GM19025 (cell line): ENCODE data around the gene DAPP1.
"Not testable (repeated sequence)": the region's sequence is repeated elsewhere in the genome, so short reads cannot be mapped to it uniquely, and the experiment has no call there.

Source experiments
- ATAC-seq: cut with Tn5 transposase; IDR thresholded peaks from one replicate; pipeline ENCODE4 v1.9.1; 2021; ENCODE audit warnings: mild to moderate bottlenecking, low read depth, moderate library complexity; ENCODE audit not compliant: unreplicated experiment

Gene DAPP1

GRCh38 chr4:99822734-99823133 is 6.1 kb downstream of the DAPP1 start:
- no peak for ATAC-seq

GRCh38 chr4:99824070-99824599 is 7.5 kb downstream of the DAPP1 start:
- no peak for ATAC-seq

- ATAC-seq, result no peak
These were observed 8.6 kb downstream of the DAPP1 start for GRCh38 chr4:99825272-99825671.

- no peak for ATAC-seq
These were observed 9.4 kb downstream of the DAPP1 start for GRCh38 chr4:99826016-99826415.

GRCh38 chr4:99827454-99827853 is 10.8 kb downstream of the DAPP1 start:
- no peak for ATAC-seq

- ATAC-seq, result no peak
These were observed 11.2 kb downstream of the DAPP1 start for GRCh38 chr4:99827857-99828256.

GRCh38 chr4:99828477-99828876 is 11.8 kb downstream of the DAPP1 start:
- no peak for ATAC-seq

GRCh38 chr4:99830051-99830450 is 13.4 kb downstream of the DAPP1 start:
- not testable (repeated sequence) for ATAC-seq

- ATAC-seq, result no peak
These were observed 15.7 kb downstream of the DAPP1 start for GRCh38 chr4:99832321-99832720.

GRCh38 chr4:99832758-99833157 is 16.1 kb downstream of the DAPP1 start:
- ATAC-seq, result no peak

GRCh38 chr4:99833756-99834155 is 17.1 kb downstream of the DAPP1 start:
- ATAC-seq, result no peak

GRCh38 chr4:99834569-99834968 is 17.9 kb downstream of the DAPP1 start:
- ATAC-seq, result no peak

GRCh38 chr4:99835942-99836341 is 19.3 kb downstream of the DAPP1 start:
- ATAC-seq, result no peak

- ATAC-seq, result no peak
These were observed 22.3 kb downstream of the DAPP1 start for GRCh38 chr4:99838927-99839326.

GRCh38 chr4:99841129-99841528 is 24.5 kb downstream of the DAPP1 start:
- no peak for ATAC-seq

- no peak for ATAC-seq
These were observed 26.8 kb downstream of the DAPP1 start for GRCh38 chr4:99843413-99843812.

GRCh38 chr4:99844048-99844447 is 27.4 kb downstream of the DAPP1 start:
- no peak for ATAC-seq

- no peak for ATAC-seq
These were observed 28.6 kb downstream of the DAPP1 start for GRCh38 chr4:99845179-99845578.

GRCh38 chr4:99845708-99846469 is 29.3 kb downstream of the DAPP1 start:
- ATAC-seq, result no peak

- ATAC-seq, result no peak
These were observed 30.3 kb downstream of the DAPP1 start for GRCh38 chr4:99846891-99847290.

GRCh38 chr4:99847362-99847976 is 30.8 kb downstream of the DAPP1 start:
- peak; percentile 48 for ATAC-seq

- peak; percentile 31 for ATAC-seq
These were observed 32.0 kb downstream of the DAPP1 start for GRCh38 chr4:99848591-99849001.
